Kidney epithelial cell (primary cell): ENCODE data around the gene NINJ1. TPM values are rescaled to one million over a fixed set of nuclear protein-coding genes. Genes with fewer than 3 reads are reported as not detected.

ENCODE experiments used
- DNase-seq: peaks from one replicate; pipeline ENCODE4 v3.0.0-alpha.2; 2010; ENCODE audit warnings: low read depth
- H3K27me3 ChIP-seq: 2 replicates; pipeline ENCODE4 v1.6.0; 2011; ENCODE audit warnings: low read length; ENCODE audit not compliant: control insufficient read depth, insufficient read depth
- H3K36me3 ChIP-seq: 2 replicates; pipeline ENCODE4 v1.5.1; 2011; ENCODE audit warnings: low read length; ENCODE audit not compliant: control insufficient read depth, insufficient read depth
- H3K4me3 ChIP-seq: 2 replicates; pipeline ENCODE4 v1.5.1; 2011; ENCODE audit warnings: low read depth, mild to moderate bottlenecking, control low read depth, low read length
- total RNA-seq: library from RNA; depleted of rRNA; stranded (reverse); fragments of >200 nt; gene quantifications from 2 replicates; pipeline ENCODE4 v1.2.3, GENCODE V29; 2015
- TF ChIP-seq, protein P1 (sequence below): IDR thresholded peaks from 2 replicates; pipeline ENCODE4 v1.5.1; 2011; ENCODE audit warnings: mild to moderate bottlenecking, moderate library complexity, low read length, control low read depth, inconsistent platforms; ENCODE audit not compliant: insufficient read depth, poor library complexity, severe bottlenecking

The NINJ1 gene
- total RNA-seq, 1 donor from 2014 or later, result 66.4 TPM

DNA sequence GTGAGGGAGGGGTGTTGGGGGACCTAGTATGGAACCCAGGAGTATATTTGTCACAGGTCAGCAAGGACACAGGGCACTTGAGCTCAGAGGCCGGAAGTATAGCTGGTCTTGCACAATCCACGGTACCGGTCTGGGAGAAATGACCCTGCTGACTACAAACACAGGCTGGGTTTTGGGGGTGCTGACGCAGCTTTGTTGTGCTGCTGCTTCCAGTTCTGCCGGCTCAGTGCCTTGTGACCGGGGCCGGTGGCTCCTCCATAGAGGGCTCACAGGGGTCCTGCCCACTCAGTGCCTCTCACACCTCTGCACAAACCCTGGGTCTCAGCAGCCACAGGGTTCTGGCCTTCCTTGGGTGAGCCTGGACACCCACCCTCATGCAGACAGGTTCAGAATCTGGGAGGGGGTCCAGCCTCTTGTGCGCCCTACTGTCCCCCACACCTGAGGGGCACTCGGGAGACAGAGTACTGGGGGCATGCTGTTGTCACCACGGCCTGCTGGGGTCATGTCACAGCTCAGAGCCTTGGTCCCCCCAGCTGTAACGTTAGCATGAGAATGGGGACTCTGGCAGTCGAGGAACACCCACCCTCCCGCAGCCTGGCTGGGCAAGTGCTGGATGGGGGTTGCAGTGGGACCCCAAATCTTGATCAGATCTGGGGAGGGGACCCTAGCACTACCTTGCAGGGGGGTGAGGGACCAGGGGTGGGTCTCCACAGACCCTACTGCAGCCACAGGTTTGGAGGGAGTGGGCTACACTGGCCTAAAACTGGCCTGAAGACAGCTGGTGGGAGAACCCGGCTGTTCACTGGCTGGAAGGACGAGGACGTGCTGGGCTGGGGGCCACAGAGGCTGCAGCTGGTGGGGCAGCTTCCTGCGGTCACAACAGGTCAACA is 17.7 kb downstream of the NINJ1 start:
- Histone ChIP-seq H3K4me3 (no peak overlapping the region), H3K36me3 (peaks cover 1% of the 10 kb centered on the region), H3K27me3 (no peaks in the 10 kb centered on the region)
- TF ChIP-seq, protein P1, sequence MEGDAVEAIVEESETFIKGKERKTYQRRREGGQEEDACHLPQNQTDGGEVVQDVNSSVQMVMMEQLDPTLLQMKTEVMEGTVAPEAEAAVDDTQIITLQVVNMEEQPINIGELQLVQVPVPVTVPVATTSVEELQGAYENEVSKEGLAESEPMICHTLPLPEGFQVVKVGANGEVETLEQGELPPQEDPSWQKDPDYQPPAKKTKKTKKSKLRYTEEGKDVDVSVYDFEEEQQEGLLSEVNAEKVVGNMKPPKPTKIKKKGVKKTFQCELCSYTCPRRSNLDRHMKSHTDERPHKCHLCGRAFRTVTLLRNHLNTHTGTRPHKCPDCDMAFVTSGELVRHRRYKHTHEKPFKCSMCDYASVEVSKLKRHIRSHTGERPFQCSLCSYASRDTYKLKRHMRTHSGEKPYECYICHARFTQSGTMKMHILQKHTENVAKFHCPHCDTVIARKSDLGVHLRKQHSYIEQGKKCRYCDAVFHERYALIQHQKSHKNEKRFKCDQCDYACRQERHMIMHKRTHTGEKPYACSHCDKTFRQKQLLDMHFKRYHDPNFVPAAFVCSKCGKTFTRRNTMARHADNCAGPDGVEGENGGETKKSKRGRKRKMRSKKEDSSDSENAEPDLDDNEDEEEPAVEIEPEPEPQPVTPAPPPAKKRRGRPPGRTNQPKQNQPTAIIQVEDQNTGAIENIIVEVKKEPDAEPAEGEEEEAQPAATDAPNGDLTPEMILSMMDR, result no peak
- no peak for DNase-seq

DNA sequence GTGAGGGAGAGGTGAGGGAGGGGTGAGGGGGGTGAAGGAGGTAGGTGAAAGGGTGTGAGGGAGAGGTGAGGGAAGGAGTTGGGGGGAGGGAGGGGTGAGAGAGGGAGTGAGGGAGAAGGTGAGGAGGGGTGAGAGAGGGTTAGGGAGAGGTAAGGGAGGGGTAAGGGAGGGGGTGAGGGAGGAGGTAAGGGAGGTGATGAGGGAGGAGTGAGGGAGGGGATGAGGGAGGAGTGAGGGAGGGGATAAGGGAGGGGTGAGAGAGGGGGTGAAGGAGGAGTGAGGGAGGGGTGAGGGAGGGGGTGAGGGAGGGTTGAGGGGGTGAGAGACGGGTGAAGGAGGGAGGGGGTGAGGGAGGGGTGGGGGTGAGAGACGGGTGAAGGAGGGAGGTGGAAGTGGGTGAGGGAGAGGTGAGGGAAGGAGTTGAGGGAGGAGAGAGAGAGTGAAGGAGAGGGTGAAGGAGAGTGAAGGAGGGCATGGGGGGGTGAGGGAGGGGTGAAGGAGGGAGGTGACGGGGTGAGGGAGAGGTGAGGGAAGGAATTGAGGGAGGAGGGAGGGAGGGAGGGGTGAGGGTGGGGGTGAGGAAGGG is 18.5 kb downstream of the NINJ1 start:
- Histone ChIP-seq H3K27me3 (no peaks in the 10 kb centered on the region), H3K4me3 (no peak overlapping the region), H3K36me3 (peaks cover 1% of the 10 kb centered on the region)
- TF ChIP-seq, protein P1, result no peak
- no peak for DNase-seq

DNA sequence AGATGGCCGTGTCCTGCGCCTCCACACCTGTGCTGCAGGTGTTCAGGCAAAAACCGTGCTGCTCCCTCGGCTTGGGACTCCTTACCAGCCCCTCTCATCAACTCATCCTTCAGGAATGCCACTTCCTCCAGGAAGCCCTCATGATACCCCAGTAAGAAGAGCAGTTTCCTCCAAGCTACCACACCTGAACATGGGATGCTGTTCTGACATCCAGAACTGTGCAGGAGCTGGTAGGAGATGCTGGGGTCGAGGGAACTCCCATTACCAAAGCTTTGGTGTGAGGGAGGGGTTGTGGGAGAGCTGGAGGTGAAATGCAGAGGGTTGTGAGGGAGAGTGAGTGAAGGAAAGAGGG is 19.1 kb downstream of the NINJ1 start:
- H3K4me3 ChIP-seq, result no peak overlapping the region

DNA sequence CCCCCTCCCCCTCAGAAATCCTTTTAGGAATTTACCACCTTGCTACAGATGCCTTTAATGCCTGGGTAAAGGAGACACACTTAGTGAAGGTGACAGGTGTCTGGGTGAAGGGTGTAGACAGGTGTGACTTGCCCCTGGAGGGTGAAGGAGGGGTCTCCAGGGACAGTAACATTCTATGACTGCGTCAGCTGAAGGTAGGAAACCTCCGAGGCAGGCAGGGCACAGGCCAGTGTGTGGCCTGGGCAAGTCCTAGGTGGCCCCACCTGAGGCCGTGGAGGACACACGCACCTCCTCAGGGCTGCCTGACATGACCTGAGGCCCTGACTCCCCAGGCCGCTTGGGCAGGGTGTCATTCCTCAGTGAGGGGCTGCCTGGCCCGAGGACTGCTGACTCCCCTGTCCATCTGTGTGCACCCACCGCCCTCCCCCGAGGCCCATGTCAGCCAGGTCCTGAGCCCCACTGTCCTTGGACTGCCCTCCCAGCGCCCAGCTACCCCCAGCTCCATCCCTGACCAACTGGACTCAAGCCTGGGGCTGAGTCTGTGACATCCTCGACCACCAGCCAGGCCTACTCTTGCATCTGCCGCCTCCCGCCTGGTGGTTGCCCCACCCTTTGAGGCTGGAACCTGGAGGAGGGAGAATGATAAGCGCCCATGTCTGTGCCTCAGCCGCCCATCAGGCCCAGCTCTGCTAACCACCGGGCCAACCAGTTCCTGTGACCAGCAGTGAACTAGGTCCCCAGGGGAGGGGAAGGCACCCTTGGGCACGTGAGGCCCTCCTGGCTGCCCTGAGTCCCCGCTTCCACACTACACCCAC is 19.7 kb downstream of the NINJ1 start:
- Histone ChIP-seq H3K36me3 (peaks cover 1% of the 10 kb centered on the region), H3K4me3 (no peak overlapping the region), H3K27me3 (no peaks in the 10 kb centered on the region)
- TF ChIP-seq, protein P1, result no peak
- no peak for DNase-seq

More for the DNA sequence above, 19.1 kb downstream of the NINJ1 start:
- TF ChIP-seq, protein P1, result no peak
- Histone ChIP-seq H3K27me3 (no peaks in the 10 kb centered on the region), H3K36me3 (peaks cover 1% of the 10 kb centered on the region)
- no peak for DNase-seq

DNA sequence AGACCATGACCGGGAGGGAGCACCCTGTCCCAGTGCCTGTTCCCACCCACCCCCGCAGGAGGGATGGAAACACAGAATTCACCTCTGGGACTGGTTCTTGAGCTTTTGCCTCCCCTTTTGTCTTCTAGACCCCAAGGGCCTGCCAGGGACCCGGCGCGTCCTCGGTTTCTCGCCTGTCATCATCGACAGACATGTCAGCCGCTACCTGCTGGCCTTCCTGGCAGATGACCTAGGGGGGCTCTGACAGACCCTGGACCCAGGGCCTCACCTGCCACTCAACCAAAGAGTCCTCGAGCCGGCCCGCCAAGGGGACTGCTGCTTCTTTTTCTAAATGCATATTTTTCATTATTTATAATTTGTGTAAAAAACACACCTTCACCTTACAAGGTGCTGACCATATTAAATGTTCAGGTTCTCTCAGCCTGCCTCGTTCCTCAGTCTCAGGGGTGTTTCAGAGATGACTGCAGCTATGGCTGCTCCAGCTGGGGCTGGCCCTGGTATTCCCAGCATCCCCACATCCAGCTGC is 21.1 kb downstream of the NINJ1 start:
- TF ChIP-seq, protein P1, result no peak
- no peak for DNase-seq
- H3K36me3 ChIP-seq, result peaks cover 1% of the 10 kb centered on the region
- H3K27me3 ChIP-seq, result no peaks in the 10 kb centered on the region
- H3K4me3 ChIP-seq, result no peak overlapping the region
